Fibroblast of gingiva (primary cell): Measurements from ENCODE around the gene KLHDC7B.
"Not testable (repeated sequence)": the region's sequence is repeated elsewhere in the genome, so short reads cannot be mapped to it uniquely, and the experiment has no call there.

Experiments
- DNase-seq: peaks from one replicate; pipeline ENCODE4 v3.0.0-alpha.2; 2011; ENCODE audit warnings: low read depth

KLHDC7B gene

GRCh38 chr22:50517495-50518260 is 28.0 kb upstream of the KLHDC7B start:
- no peak for DNase-seq

- DNase-seq = no peak
These were observed 27.1 kb upstream of the KLHDC7B start for GRCh38 chr22:50518606-50519005.

GRCh38 chr22:50519151-50519550 is 26.5 kb upstream of the KLHDC7B start:
- no peak for DNase-seq

GRCh38 chr22:50520184-50520583 is 25.5 kb upstream of the KLHDC7B start:
- not testable (repeated sequence) for DNase-seq

DNA sequence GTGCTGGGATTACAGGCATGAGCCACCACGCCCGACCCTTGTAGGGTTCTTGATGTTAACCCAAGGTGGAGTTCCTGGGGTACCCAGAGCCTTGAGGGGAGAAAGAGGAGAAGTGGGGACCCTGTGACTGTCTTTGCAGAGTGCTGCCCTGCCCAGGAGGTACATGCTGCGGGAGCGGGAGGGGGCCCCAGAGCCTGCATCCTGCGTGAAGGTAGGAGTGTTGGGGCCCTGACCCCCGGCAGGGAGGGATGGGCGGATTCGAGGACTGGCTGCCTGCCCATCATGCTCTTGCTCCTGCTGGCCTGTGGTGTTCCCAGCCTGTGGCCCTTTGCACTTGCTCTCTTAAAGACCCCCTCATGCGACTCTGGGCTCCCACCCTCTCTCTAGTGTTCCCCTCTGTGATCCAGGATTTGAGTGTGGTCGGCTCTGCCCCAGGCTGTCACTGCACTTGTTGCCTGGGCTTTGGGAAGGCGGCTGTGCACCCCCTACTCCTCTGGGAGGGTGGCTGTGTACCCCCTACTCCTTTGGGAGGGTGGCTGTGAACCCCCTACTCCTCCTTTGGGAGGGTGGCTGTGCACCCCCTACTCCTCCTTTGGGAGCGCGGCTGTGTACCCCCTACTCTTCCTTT is 24.8 kb upstream of the KLHDC7B start:
- DNase-seq = no peak

DNA sequence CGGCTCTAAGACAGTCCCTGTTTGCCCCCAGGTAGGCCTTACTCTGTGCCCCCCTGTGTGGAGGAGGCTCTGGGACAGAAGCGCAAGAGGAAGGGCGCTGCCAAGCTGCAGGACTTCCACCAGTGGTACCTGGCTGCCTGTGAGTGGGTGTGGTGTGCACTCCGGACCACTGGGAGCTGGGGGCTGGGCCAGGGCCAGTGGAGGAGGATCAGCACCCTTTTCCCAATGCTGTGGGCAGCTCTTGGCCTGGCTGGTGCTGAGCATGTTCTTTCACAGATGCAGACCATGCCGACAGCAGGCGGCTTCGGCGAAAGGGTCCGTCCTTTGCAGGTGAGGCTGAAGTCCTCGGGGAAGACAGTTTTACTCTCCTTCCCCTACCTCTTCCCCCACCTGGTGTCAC is 24.0 kb upstream of the KLHDC7B start:
- no peak for DNase-seq

DNA sequence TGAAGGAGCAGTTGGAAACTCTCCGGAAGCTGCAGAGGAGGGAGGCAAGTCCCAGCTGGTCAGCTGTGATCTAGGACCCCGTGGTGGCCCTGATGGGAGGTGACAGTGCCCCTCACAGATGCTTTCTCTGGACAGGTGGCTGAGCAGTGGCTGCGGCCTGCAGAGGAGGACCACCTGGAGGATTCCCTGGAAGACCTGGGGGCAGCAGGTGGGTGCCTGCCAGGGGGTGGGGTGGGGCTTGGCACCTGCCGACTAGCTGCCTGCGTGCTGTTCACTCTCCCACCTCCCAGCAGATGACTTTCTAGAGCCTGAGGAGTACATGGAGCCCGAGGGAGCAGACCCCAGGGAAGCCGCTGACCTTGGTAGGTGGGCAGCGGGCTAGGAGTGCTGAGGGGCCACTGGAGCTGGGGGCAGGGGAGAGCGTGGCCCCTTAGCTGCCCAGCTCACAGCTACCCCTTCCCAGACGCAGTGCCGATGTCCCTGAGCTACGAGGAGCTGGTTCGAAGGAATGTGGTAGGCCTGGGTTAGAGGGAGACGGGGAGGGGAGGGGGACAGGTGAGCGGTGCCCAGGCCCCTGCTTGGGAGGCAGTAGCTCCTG is 23.4 kb upstream of the KLHDC7B start:
- no peak for DNase-seq

GRCh38 chr22:50522806-50523438 is 22.8 kb upstream of the KLHDC7B start:
- no peak for DNase-seq

- no peak for DNase-seq
These were observed 22.3 kb upstream of the KLHDC7B start for GRCh38 chr22:50523458-50523805.

- DNase-seq = no peak
These were observed 21.7 kb upstream of the KLHDC7B start for GRCh38 chr22:50523806-50524675.

DNA sequence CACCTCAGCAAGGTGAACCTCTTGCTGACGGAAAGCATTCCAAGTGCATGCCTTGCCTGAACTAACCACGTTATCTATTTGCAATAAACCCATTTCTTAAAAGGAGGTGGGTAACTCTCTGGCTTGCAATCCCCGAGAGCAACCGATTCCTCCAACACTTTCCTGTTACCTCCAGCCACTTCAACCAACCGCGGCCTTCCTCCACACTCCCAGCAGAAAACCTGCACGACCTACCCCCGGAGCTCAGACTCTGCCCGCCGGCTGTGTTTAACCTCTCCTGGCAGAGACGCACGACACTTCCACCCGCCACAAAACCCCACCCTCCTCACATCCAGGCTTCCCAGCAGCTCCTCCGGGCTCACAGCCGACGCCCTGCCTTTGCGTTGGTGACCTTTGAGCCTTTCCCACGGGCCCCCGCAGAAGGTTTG is 21.0 kb upstream of the KLHDC7B start:
- no peak for DNase-seq

- DNase-seq = peak; percentile 98
These were observed 20.4 kb upstream of the KLHDC7B start, which contains the start of gene SCO2 for GRCh38 chr22:50525104-50525857. TSS of gene SCO2 (minus strand) at chr22:50525598. CDS start at chr22:50524411, 1,187 bp downstream.

GRCh38 chr22:50525858-50526107 is 19.9 kb upstream of the KLHDC7B start:
- DNase-seq = no peak

DNA sequence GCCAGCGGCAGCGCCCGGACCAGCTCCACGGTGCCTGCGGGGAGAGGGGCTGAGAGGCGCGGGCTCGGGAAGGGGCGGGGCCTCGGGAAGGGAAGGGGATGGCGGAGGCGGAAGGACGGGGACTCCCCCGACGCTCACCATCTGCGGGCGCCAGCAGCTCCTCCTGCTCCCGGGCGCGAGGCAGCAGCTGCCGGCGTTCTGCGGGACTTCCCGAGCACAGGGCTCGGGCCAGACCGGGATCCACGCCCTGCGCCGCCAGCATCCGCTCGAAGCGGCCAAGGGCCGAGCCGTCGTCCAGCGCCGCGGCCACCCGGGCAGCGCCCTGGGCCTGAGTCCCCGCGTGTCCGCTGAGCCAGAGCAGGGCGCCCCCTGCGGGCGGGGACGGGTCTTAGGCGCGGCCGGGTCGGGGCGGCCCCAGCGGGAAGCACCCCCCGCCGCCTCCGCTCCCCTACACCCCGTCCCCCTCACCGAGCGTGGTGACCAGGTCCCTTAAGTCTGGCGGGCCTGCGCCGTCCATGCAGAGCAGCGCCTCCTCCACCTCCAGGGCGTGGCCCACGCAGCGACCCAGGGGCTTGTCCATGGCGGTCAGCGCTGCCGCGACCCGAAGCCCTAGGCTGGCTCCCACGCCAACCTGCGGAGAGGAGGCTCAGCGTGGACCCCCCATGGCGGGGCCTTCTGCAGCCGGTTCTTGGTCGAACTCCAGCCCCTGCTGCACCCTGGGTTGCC is 19.4 kb upstream of the KLHDC7B start:
- DNase-seq = peak; percentile 79

- DNase-seq = peak; percentile 66
These were observed 18.6 kb upstream of the KLHDC7B start for GRCh38 chr22:50526834-50527801.

GRCh38 chr22:50527921-50528681 is 17.6 kb upstream of the KLHDC7B start:
- DNase-seq = no peak

DNA sequence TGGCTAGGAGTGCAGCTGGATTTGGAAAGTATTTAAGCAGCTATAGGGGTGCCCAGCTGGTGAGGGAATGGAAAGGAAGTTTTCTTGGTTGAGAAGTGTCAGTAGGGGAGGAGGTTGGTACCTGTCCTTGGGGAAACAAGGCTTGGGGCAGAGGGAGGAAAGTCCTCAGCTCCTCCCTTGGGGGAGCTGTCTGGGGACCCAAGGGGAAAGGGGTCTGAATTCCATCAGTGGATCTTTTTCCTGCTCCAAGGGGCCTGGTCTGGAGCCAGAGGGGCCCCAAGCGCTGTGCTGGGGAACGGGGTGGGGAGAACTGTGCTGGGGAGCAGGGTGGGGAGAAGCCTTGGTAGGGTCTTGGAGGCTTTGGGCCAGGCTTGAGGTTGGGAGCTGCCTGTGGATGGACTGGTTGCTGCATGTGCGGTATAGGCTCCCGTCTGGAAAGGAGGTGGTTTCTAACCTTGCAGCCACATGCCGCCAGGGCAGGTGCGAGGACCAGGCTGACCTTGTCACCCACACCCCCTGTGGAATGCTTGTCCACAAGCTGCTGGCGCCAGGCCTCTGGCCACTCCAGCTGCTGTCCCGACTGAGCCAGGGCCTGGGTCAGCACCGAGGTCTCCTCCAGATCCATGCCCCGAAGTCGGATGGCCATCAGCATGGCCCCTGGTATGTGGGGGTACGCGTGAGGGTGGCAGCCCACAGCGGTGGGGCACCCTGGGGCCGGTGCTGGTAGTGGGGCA is 16.9 kb upstream of the KLHDC7B start:
- no peak for DNase-seq

- no peak for DNase-seq
These were observed 16.2 kb upstream of the KLHDC7B start for GRCh38 chr22:50529416-50529896.
